GM18505 (cell line): ENCODE results near the gene WNT16.

Experiments used
- ATAC-seq: cut with Tn5 transposase; IDR thresholded peaks from one replicate; pipeline ENCODE4 v1.9.1; 2021; ENCODE audit not compliant: unreplicated experiment
- POLR2A ChIP-seq: IDR thresholded peaks from 4 replicates; pipeline ENCODE4 v1.6.1; 2011; ENCODE audit warnings: borderline replicate concordance; ENCODE audit not compliant: insufficient read depth, insufficient read length; ENCODE audit errors: extremely low read depth

WNT16 gene

DNA sequence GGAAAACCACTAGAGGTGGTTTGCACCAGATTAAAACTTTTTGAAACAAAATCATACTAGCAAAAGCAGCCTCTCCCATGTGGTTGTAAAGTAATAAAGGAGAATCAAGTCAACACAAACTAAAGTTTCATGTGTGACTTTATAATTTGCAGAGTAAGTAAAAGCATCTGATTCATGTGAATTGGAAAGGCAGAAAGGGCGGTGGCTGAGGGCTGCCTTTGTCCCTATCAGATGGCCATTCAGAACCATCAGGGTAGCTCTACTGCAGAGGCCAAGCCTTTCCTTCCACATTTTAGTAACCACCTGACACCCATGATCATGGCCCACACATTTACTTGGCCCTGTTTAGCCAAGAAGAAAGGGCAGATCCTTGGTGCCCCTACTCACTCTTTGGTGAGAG lies 15.7 kb downstream of the WNT16 start:
- no peak for TF ChIP-seq POLR2A
- ATAC-seq: no peak

DNA sequence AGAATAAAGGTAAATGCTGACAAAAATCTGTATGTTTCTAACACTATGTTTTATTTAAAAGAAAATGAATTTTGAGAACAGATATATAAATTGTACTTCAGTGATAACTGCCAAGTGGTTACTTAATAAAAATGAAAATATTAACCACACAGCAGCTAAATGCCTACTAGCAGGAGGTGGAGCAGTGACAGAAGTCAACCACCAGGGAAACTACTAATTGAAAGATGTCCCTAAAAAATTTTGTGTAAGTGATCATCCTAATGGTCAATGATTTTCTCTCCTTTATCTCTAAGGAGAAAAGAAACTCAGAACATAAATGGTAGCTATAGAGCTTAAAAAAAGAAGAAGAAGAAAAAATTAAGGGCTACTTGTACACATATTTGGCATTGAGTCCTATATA lies 22.9 kb downstream of the WNT16 start:
- peak; percentile 22 for ATAC-seq

DNA sequence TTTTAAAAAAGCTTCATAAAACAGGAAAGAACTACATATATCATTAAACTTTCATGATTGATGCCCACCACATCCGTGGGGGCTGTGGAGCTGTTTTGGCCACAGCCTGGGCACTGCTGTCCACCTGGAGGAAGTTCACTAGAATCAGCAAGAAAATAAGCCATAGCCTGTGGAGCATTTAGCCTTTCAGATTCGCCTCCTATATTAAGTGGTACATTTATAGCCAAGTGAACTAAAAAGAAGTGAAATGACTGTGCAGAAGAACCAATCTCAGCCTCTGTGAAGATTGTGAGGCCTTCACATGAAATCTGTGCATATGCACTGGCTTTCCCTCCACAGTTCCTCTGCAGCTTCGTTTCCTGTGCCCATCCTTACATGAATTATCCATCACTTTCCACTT lies 23.5 kb downstream of the WNT16 start:
- no peak for TF ChIP-seq POLR2A
- peak; percentile 52 for ATAC-seq

More for the DNA sequence above, 22.9 kb downstream of the WNT16 start:
- no peak for TF ChIP-seq POLR2A

DNA sequence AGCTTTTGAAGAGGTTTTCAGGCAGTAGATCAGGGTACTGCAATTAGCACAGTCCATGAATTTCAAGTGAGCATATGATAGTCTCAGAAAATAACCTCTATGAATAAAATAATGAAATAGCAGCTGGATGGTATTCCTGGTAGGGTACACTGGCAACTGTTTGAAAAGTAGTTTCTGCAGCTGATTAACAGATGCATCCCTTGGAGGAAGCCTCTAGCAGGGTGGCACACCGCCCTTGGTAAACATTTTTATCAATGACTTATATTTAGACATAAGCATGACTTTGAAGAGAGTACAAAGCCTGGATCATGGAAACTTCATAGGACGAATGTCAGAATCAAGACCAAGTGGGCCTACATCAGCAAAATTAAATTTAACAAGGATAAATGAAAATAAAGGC lies 26.8 kb downstream of the WNT16 start:
- TF ChIP-seq POLR2A: no peak
- no peak for ATAC-seq

DNA sequence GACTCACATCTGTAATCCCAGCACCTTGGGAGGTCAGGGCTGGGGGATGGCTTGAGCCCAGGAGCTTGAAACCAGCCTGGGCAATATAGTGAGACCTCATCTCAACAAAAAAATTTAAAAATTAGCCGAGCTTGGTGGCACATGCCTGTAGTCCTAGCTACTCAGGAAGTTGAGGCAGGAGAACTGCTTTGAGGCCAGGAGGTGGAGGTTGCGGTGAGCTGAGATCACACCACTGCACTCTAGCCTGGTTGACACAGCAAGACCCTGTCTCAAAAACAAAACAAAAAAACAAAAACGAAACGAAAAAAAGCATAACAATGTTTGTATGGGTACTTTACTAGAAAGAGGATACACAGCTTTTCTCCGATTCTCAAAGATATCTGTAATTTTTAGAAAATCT lies 31.8 kb downstream of the WNT16 start:
- TF ChIP-seq POLR2A: no peak
- no peak for ATAC-seq

DNA sequence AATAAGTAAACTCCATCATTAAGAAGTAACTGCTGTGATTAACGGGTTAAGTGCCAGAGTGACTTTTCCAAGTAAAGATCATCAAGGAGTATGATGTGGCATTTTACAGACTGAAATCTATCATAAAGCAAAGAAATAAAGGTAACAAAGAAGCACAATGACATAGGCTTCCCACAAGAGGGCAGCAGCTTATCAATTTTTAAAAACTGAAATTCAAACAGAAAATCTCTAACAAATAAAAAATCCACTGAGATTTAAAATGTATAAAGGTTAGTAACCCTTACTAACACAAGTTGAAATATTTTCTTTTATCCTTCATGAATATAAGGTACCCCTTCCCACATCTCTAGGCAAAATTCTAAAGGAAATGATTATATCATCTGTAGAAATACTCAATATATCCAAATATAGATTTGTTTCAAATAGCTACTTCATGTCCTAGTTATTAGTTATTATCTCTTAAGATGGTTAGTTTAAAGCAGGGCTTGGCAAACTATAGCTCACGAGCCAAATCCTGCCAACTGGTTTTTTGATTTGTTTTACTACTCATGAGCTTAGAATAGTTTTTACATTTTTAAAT lies 38.1 kb downstream of the WNT16 start:
- ATAC-seq: no peak
- TF ChIP-seq POLR2A: no peak

DNA sequence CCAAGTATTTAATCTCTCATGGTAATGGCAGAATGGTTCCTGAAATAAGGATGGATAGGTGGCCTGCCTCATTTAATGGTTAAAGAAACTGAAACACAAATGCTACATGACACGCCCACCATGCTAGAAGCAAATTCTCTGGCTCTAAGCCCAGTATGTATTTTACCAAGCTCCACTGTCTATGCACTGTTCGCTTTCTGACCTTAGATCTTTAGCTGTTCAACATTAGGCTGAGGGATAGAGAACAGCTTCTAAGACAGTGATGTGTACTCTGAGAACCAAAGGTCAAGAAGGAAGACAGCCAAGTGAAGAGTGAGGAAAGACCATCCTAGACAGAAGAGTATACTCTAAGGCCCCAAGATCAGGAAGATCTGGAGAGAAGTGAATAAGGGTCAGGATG lies 40.7 kb downstream of the WNT16 start:
- ATAC-seq: peak; percentile 65
- TF ChIP-seq POLR2A: no peak

DNA sequence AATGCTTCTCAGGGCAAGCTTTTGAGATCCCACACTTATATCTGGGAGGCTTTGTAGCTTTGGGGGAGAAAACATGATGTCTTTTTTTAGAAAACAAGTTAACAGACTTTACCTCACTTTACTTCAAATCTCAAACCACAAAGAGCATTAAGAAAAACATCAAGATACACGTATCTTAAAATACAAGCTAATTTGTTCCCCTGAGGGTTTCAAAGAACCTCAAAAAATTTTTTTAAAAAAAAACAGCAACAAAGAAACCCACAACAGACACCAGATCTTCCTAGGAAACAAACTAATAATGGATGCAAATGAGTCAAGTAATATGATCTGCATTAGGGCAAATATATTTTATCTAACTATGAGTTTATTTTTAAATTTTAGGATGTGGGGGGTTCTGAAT lies 42.6 kb downstream of the WNT16 start:
- no peak for ATAC-seq
- no peak for TF ChIP-seq POLR2A

DNA sequence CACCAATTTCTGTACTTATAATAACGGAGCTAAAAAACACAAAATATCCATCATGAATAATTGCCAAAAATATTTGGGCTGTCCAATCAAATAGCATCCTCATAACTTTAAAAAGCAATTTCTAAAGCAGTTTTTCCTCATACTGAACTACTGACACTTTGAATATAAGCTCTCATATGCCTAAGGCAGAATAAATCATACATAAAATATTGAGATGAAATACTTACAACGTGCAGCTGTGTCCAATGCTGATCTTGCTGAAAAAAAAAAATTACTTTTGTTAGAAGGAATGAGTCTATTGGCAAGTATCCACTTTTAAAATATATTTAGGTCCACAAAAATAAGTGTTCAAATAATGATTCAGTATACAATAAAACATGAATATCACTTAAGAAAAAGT lies 43.1 kb downstream of the WNT16 start:
- no peak for TF ChIP-seq POLR2A
- no peak for ATAC-seq

DNA sequence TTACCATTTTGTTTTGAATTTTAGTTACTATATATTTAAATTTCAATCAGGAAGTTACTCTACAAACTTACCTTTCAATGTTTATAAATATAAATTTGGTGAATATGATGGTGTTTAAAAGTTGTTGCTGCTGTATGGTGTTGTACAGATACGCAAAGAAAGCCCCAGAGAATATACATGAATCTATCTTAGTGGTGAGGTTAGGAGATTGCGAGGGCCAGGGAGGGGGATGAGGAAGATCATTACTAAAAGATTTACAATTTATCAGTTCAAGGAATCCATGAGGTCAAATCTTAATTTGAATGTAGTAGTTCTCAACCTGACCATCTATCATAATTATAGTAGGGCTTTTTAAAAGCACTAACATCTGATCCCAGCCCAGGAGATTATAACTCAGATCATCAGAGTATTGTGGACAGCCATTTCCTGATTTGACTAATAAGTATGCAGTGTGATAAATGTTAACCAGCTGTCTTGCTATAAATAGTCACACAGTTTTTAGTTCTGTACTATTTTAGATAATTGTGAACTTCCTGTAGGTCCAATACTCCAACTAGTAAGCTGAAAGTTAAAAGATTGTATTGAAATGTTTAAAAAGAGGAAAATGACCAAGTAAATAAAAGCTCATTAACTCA lies 43.7 kb downstream of the WNT16 start:
- peak; percentile 80 for ATAC-seq
- TF ChIP-seq POLR2A: no peak

DNA sequence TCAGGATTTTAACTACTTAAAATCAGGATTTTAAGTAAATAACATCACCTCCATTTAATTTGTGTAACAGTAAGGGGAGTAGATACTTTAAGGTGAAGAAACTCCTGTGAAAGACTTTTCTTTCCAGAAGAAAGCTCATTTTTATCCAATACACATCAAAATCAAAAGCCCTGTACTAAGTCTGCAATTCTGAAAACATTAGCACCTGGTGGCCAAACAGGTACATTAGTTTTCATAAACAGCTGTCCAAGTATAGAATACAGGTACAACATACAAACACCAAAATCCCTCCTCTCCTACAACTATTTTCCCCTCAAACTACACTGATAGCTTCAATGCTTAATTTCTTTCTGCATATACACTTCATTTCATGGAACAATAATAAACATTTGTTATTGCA lies 44.4 kb downstream of the WNT16 start:
- TF ChIP-seq POLR2A: no peak
- ATAC-seq: no peak

DNA sequence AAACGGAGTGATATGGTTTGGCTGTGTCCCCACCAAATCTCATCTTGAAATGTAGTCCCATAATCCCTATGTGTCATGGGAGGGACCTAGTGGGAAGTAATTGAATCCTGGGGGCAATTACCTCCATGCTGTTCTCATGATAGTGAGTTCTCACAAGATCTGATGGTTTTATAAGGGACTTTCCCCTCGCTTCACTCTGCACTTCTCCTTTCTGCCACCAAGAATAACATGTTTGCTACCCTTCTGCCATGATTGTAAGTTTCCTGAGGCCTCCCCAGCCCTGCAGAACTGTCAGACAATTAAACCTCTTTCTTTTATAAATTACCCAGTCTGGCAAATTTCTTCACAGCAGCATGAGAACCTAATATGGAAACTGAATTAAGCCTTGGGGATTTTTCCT lies 48.2 kb downstream of the WNT16 start:
- no peak for TF ChIP-seq POLR2A
- ATAC-seq: no peak

DNA sequence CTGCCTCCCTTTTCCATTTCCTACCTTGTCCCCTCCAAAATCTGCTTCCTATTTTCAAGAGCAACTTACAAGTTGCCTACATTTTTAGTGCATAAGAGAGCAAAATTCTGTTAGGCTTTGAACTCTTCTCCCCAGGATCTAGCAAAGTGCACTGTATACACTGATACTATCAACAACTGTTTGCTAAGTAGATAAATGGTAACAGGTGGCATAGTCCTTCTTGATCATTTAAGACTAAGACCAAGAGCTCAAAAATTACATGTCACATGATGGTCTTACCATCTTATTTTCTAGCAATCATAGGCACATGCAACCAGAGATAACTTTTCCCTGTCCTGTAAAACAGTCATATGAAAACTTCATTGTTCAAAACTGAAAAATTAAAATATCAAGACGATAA lies 51.1 kb downstream of the WNT16 start:
- no peak for TF ChIP-seq POLR2A
- ATAC-seq: no peak

DNA sequence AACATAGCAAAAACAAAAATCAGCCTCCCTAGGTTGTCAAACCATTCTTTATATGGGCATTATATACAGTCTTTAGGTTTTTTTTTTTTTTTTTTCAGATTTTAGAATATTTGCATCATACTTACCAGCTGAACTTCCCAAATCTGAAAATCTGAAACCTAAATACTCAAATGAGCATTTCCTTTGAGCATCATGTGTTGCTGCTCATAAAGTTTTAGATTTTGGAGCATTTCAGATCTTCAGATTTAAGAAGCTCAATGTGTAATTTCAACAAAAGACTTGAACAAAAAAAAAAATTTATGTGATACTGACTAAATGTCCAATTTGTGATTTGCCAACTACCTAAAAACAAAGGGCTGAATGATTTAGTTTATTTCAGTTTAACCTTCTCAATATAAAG lies 53.7 kb downstream of the WNT16 start:
- no peak for TF ChIP-seq POLR2A
- no peak for ATAC-seq
